ENCODE data around the gene GUCY1A1.

DNA sequence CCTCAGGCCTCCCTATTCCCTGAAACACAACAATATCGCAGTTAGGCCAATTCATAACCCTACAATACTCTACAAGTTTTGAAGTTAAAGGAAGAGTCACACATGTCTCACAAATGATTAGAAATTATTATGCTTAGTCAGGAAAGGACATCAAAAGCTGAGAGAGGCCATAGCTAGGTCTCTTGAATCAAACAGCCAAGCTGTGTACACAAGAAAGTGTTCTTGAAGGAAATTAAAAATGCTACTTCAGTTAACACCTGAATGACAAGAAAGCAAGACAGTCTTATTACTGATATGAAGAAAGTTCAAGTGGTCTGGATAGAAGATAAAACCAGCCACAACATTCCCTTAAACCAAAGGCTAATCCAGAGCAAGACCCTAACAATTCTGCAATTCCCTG, 23.6 kb upstream of the GUCY1A1 start:
- TF ChIP-seq, protein P1, sequence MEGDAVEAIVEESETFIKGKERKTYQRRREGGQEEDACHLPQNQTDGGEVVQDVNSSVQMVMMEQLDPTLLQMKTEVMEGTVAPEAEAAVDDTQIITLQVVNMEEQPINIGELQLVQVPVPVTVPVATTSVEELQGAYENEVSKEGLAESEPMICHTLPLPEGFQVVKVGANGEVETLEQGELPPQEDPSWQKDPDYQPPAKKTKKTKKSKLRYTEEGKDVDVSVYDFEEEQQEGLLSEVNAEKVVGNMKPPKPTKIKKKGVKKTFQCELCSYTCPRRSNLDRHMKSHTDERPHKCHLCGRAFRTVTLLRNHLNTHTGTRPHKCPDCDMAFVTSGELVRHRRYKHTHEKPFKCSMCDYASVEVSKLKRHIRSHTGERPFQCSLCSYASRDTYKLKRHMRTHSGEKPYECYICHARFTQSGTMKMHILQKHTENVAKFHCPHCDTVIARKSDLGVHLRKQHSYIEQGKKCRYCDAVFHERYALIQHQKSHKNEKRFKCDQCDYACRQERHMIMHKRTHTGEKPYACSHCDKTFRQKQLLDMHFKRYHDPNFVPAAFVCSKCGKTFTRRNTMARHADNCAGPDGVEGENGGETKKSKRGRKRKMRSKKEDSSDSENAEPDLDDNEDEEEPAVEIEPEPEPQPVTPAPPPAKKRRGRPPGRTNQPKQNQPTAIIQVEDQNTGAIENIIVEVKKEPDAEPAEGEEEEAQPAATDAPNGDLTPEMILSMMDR (IDR thresholded peaks at IDR 0.05), result no peak
- no peak for TF ChIP-seq POLR2A (IDR thresholded peaks at IDR 0.05)
